Stimulated activated CD4-positive, alpha-beta T cell treated with anti-CD3 and anti-CD28 coated beads, TNF-alpha, amount 100 ng/mL, for 24 hours (primary cell): ENCODE data around the gene CMTM5.

Experiments used
- DNase-seq, 3 experiments: peaks; one replicate each; pipeline ENCODE4 v3.0.0-alpha.2; 2020; ENCODE audit warnings: low read depth in 3 of 3

The CMTM5 gene, protein sequence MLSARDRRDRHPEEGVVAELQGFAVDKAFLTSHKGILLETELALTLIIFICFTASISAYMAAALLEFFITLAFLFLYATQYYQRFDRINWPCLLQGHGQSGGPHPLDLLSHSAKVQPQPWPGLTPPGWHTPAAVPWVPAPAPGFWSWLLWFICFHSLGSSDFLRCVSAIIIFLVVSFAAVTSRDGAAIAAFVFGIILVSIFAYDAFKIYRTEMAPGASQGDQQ

DNA sequence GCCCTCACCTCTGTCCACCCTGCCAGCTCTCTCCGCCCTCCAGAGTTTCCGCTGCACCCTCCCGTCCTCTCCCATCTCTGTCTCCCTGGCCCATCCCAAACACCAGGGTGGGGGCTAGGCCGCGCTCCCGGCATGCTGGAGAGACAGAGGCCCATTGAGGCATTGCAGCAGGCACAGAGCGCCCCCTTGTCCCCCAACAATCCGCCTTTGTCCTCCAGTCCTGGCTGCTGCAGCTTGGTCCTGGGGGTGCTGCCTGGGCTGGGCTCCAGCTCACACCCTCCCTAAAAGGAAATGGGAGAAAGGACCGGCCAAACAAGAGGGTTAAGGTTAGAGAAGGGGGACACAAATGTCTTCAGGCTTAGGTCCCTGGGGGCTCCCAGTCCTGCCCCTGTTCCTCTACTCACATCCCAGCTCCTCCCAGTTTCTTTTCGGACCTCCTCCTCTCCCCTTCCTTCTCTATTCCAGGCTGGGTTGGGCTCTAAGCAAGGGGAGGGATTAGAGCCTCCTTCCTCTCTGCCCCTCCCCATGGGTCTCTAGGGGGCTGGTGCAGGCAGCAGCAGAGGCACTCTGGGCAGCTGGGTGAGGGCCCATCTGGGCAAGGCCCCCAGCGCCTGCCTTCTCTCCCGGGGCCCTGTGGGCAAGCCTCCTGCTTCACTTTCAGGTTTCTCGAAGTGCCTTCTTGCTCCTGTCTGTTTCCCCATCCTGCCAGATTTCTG lies at the start of gene CMTM5:
CMTM5 (plus strand) TSS at position 565 of the 716 bp plus-strand sequence. CDS start 206 bp downstream, outside the sequence.
- no peak for DNase-seq

DNA sequence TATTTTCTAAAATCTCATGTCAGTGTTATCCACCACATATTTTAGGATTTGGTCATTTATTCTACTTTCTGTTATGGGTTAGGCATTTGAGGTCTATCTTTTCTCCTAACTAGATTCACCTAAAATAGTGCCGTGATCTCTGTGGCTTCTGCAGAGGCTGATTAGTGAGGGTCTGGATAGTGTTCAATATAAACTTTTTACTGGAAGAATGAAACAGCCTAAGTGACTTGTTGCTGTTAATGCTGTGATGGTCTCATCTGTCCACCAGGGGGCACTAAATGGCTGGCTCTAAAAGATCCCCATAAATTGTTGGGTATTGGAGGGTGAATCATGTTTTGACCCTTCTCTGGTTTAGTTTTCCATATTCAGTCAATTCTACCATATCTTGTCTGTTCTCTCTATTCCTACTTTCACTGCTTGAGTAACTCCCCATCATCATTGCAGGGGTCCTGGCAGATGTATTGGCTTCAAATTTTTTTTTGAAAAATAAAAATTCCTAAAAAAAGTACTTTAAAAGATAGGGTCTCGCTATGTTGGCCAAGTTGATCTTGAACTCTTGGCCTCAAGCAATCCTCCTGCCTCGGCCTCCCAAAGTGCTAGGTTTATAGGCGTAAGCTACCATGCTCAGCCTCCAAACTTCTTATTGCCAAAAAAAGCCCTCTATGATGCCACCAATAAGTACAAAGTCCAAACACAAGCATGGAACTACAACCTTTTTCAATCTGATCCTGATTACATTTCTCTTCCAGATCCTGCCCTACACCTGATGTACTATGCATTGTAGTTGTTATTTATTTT lies 48.7 kb upstream of the CMTM5 start:
- peak; percentile 34 to 65 (median 57) for DNase-seq

DNA sequence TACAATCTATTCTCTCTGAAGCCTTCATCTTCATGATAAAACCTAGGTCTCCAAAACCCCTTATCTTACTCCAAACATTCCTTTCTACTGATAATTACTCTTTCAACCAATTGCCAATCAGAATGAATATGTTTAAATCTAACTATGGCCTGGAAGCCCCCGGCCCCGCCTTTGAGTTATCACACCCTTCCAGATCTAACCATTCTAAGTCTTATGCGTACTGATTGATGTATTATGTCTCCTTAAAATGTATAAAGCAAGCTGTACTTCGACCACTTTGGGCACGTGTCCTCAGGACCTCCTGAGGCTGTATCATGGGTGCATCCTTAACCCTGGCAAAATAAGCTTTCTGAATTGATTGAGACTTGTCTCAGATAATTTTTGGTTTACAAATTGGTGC lies 41.2 kb upstream of the CMTM5 start:
- no peak for DNase-seq

DNA sequence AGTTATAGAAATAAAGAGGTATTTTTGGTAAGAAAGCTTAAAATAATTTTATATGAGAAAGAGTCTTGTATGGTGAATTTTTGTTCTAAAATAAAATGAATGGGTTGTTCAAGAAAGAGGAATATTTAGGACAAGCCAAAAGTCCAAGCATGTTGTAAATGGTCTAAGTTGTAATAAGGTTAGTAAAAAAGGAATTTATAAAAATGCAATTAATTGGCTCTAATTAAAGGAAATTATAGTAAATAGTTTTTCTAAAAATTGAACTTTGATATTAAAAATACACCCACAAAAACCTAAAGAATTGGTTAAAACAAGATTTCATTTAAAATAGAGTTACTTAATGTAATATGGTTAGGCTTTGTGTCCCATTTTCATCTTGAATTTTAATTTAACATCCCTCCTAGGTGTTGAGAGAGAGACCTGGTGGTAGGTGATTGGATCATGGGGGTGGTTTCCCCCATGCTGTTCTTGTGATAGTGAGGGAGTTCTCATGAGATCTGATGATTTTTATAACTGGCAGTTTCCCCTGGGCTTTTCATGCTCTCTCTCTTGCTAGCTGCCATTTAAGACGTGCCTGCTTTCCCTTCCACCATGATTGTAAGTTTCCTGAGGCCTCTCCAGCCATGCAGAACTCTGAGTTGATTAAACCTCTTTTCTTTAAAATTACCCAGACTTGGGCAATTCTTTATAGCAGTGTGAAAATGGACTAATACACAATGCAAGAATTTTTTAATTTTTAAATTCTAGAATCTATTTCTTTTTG lies 37.2 kb upstream of the CMTM5 start:
- no peak for DNase-seq

DNA sequence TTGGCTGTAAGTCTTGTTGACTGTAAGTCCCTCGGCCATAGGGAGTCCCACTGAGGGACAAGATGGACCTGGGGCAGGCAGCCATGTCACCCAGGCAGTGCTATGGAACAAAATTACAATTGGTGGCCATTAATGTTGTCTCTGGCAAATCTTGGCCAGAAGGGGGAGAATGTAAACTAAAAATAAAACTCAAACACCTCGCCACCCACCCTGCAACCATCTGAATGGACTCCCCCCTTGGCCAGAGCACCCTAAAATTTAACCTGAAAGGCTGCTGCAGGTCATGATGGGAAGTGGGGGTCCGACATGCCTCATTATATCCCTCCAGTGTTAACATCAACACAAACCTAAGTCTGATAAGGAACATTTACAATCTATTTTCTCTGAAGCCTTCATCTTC lies 32.4 kb upstream of the CMTM5 start:
- no peak for DNase-seq

DNA sequence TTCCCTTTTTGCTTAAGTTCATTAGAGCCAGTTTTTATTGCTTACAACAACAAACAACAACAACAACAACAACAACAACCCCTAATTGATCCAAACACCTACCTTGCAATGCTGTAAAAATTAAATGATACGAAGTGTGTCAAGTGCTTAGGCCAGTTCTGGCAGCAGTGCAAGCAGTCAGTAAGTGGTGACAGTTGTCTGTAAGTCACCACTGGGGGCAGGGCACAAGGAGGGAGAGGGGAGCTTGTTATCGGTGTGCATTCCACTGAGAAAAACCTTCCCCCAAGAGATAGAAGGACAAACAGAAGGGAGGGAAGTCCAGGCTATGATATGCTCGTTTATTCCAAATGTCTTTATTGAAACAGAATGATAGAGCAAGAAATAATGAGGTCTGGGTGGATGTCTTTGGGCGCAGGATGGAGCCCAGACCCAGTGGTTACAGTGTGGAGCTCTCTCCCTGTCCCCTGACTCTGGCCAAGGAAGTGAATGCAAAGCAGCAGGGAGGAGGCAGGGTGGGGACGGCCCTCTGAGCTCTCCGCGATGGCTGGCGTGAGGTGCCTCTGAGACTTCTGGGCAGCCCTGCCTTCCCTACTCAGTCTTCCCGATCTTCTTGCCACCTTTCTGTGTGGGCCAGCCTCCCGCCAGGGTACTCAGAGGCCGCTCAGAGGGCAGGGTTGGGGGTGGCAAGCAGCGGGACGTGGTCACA lies 30.7 kb upstream of the CMTM5 start:
- no peak for DNase-seq

DNA sequence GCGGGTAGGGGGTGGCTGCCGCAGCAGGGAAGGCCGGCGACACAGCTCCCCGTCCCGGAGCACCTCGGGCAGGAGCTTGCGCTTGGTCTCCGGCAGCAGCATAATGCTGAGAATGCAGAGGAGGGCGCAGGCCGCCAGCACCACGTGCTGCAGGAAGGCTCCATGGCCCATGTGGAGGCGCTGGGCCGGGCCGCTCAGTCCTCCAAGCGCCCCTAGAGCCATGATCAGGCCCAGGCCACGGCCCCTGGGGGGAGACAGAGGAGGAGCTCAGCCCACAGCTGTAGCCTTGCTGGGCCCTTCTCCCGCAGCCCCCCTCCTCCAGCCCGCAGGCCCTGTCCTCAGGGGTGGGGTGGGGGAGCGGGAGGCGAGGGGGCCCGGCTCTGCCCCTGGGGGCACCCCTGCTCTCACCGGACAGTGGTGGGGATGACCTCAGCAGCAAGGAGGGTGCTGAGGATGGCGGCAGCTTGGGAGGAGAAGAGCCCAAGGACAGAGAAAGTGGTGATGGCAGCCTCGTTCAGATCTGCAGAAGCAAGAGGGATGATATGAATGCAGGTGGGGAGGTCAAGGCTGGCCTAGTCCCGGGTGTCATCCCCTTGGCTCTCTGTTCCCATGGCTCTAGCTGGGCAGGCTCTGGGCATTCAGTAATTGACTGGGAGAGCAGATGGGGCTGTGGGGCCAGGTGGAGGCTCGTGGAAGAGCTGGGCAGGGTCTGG lies 30.0 kb upstream of the CMTM5 start:
- DNase-seq = no peak

DNA sequence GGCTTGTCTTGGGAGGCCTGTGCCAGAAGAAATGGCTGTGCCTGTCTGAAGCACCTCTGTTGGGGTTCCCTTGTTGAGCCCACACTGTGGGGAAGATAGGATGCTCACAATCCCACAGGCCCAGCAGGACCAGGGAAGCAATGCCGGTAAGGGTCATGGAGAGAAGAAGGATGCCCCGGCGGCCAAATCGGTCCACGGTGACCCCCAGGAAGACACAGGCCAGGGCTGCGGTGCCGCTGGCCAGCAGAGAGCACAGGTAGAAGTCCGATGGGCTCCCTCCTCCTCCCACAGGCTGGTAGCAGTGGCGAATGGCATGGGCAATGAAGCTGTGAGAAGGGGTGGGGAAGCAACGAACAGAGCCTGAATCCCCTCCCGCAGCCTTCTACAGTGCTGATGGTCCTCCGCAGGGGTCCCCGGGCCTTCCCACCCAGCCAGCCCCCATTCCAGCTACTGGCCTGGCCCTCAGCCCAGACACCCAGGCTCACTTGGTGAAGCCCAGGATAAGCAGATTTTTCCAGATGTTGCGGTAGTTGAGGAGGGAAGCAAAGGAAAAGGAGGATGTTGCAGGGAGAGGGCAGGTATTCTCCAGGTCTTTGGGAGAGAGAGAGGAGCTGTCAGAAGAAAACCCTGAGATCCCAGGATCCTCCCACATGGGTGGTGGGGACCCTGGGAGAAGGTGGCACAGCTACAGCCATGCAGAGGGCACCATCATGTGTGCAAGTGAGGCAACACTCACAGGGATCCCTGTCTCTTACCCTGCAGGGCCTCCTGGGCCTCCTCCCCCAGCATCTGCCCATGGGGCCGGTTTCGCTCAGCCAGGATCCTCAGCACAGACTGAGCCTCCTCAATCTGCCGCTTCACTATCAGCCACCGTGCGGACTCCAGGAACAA lies 29.2 kb upstream of the CMTM5 start:
- no peak for DNase-seq

DNA sequence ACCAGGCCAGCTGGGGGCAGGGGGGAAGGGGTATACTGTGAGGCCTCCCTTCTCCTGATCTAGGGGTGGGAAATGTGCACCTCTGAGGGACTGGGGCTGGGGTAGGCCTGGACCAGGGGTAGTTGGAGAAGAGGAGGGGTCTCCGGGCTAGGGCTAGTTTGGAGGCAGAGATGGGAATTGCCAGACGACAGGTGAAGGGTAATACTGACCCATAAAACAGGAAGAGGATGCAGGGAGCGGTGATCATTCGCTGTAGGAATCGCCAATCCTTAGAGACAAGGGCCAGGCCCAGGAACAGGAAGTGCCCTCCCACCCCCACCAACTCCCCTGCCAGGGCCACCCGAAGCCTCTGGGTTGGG lies 28.6 kb upstream of the CMTM5 start:
- no peak for DNase-seq

DNA sequence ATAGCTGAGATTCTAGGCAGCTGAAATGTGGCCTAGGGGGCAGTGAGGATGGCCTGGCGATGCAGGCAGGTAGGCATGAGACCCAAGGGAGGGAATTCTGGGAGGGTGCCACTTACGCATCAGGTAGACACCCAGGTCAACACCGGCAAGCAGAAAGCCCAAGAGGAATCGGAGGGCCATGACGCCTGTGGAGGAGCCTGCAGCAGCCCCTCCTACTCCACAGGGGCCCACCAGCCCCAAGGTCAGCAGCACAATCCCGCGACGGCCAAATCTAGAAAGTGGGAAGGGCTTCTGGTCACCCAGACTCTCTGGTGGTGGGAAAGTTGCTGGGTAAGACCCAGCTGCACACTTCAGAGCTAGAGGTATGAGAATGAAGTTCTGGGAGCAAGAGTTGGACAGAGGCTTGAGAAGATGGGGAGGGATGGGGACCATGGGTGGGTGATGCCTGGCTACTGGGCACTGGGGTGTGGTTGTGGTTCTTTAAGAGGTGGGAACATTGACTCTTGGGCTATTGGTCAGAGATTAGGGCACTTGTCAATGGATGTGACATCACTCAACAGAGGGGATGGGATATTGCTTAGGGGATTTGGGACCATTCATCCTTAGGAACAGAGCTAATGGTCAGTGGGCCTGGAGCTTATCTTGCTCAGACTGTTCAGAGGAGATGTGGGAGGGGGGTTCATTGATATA lies 27.5 kb upstream of the CMTM5 start:
- DNase-seq = no peak

DNA sequence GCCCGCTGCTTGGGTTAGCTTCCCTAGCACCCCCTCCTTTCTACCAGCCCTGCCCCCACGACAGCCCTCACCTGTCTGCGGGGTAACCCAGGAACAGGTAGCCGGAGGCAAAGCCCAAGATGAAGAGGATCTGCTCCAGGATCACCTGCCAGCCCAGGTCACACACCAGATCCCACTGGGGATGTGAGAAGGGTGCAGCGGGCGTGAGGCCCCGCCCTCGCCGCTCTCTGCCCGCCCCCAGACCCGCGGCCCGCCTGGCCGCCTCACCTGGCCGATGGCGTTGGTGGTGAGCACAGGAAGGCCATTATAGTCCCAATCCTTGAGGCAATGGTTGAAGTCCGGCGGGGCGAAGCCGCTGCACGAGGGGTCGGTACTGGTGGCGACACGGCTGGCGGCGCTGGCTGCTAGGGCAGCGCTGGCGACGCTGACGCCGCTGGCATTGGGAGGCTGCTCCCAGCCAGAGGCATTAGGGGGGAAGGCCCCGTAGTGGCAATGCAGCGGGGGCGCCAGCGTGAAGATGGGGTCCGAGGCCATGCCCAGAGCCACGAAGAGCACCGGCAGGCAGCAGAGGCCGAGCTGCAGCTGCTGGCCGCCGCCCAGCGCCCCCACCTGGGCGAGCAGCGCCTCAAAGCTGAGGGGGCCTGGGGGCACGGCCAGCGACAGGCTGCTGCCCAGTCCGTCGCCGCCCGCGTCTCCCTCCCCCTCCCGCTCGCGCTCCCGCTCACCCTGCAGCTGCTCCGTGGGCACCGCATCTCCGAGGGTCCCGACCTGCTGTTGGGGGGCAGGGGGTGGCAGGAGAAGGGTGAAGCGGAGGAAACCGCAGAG lies 25.0 kb upstream of the CMTM5 start:
- DNase-seq = no peak

DNA sequence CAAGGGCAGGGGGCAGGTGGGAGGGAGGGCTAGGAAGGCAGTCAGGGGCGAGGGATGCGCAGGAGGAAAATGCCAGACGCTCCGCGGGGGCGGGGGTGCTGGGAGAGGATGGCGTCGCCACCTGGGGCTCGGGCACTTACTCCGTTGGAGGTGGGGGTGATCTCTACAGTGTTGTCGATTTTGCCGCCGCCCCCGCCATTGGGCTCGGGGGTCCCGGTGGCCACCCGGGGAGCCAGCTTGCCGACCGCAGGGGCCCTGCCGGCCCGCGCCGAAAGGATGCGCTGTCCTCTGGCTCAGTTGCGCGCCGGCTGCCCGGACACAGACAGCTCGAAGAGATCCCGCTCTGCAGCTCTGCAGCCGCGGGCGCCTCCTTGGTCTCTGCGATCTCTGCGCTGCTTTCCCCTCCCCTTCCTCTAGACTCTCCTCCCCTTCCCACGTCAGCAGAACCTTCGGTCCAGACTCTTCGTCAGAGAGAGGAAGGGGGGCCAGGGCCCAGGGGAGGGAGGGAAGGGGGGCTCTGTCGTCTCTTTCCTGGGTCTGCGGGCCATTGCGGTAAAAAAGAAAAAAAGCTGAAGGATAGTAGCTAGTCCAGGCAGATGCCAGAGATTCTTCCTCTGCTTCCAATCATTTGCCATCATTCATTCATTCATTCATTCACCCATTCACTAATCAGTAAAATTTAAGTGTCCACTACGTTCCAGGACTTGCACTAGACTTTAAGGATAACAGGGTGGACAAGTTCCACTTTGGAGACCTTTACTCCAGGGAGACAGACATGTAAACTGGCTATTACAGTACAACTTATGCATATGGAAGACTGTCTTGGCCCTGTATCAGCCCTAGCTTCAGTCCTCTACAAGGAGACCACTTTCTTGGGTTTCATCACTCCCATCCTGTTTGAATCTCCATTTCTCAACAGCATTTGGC lies 24.1 kb upstream of the CMTM5 start, which contains the start of gene SLC22A17:
SLC22A17 (minus strand) TSS at position 382 of the 927 bp plus-strand sequence.
- DNase-seq = peak; percentile 31 to 57 (median 47)

DNA sequence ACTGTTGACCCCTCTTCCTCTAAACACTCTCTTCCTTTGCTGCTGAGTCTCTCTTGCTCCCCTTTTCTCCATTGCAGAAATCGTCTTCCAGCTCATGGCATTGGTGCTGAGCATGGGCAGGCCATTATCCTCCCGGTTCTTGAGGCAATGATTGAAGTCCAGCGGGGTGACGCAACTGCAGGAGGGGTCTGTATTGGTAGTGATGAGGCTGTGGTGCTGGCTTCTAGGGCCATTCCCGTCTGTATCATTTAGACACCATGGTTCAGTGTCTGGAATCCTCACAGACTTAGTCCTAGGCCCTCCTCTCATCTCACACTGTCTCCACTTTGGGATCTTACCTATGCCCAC lies 23.4 kb upstream of the CMTM5 start:
- no peak for DNase-seq

DNA sequence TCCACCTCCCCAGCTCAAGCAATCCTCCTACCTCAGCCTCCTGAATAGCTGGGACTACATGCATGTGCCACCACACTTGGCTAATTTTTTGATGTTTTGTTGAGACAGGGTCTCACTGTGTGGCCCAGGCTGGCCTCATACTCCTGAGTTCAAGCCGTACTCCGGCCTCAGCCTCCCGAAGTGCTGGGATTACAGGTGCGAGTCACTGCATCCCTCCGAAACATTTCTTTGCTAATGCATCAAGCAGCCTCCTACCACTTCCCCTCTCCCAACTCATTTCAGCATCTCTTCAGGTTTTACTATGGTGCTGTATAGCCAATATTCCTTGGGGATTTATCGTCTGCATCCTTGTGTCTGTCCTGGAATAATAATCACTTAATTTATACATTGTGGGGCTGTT lies 21.9 kb upstream of the CMTM5 start:
- no peak for DNase-seq

DNA sequence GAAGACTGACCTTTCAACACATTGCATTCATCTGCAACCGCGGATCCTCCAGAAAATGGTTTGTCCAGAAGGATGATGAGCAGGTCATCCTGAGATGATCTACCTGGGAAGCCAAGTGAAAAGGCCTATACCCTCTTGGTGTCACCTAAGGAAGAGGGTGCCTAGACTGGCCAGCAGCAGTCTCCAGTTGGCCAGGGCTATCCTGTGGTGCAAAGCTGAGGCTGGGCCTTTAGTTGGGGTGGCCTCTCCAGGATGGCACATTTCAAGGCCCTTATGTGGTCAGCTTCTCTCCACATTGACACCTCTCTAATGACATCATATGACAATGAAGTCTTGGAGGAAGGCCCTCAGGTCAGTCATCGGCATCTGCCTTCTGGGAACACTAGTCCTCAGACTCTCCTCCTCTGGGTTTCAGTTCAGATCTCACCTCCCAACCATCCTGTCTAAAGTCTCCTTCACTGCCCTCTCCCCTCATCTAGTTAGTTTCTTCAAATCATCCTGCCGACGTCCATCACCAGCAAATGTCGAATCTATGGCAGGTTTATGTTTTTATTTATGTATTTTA lies 20.9 kb upstream of the CMTM5 start:
- DNase-seq = no peak

DNA sequence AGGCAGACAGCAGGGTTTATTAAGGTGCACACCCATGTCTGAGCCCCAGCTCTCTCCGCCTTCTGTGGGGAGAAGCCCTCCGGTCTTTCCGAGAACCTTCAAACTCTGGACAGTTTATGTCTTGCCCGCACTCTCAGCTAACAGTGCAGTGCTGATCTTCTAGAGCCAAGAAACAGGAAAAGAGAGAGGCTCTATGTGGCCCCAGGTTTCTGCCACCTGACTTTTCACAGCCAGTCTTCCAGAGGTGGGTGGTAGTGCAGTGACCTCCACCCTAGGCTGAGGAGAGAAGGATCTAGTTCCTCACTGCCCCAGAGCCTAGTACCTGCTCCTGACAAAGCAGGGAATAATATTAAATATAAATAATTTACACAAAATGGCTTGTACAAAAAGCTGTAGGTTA lies 20.2 kb upstream of the CMTM5 start:
- DNase-seq = no peak

DNA sequence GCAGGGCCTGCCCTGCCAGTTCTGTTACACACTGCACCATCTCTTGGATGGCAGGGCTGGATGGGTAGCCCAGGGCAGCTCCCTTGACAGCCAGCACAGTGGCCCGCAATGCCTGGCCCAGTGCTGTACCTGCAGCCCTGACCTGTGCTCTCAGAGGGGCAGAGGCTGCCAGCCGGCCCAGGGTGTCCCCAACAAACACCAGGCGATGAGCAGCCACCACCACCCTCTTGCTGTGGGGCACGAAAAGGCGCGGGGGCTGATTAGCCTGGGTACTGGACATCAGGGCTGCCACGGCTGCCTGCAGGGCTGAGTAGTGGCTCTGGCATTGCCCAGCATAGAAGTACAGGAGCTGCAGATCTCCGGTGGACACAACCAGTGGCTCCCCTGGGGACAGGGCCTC lies 19.6 kb upstream of the CMTM5 start:
- DNase-seq = no peak
